H9 (cell line): ENCODE results near the gene CLIP3. TPM values are rescaled to one million over a fixed set of nuclear protein-coding genes. Genes with fewer than 3 reads are reported as not detected.

ENCODE experiments used
- DNase-seq: peaks from one replicate; pipeline ENCODE4 v3.0.0-alpha.2; 2017
- H2AFZ ChIP-seq: one replicate; pipeline ENCODE4 v1.6.1; 2013; ENCODE audit warnings: mild to moderate bottlenecking, low read length, control low read depth, moderate library complexity
- H2AK5ac ChIP-seq: 2 replicates; pipeline ENCODE4 v1.6.1; 2013; ENCODE audit warnings: low read length, control low read depth, mixed read lengths; ENCODE audit not compliant: insufficient read length
- H2BK120ac ChIP-seq: one replicate; pipeline ENCODE4 v1.6.1; 2013; ENCODE audit warnings: low read depth, mild to moderate bottlenecking, low read length, control low read depth, inconsistent platforms; ENCODE audit not compliant: poor library complexity, severe bottlenecking
- H2BK12ac ChIP-seq: 2 replicates; pipeline ENCODE4 v1.6.1; 2013; ENCODE audit warnings: low read length, control low read depth, mixed read lengths, low read depth; ENCODE audit not compliant: insufficient read length
- H2BK15ac ChIP-seq: 2 replicates; pipeline ENCODE4 v1.6.1; 2013; ENCODE audit warnings: low read depth, low read length, control low read depth
- H2BK20ac ChIP-seq: one replicate; pipeline ENCODE4 v1.6.1; 2013; ENCODE audit warnings: low read depth, mild to moderate bottlenecking, low read length, control low read depth, inconsistent platforms; ENCODE audit not compliant: poor library complexity, severe bottlenecking
- H2BK5ac ChIP-seq: 2 replicates; pipeline ENCODE4 v1.6.1; 2013; ENCODE audit warnings: low read length, control low read depth, mixed read lengths; ENCODE audit not compliant: insufficient read length
- H3K14ac ChIP-seq: 2 replicates; pipeline ENCODE4 v1.6.1; 2013; ENCODE audit warnings: low read length, control low read depth; ENCODE audit not compliant: insufficient read depth
- H3K18ac ChIP-seq: 2 replicates; pipeline ENCODE4 v1.6.1; 2013; ENCODE audit warnings: low read depth, mild to moderate bottlenecking, mixed read lengths, low read length, control low read depth; ENCODE audit not compliant: insufficient read length
- H3K23ac ChIP-seq: 2 replicates; pipeline ENCODE4 v1.6.1; 2013; ENCODE audit warnings: low read length, control low read depth, mixed read lengths, low read depth; ENCODE audit not compliant: insufficient read length
- H3K23me2 ChIP-seq: 2 replicates; pipeline ENCODE4 v1.6.1; 2013; ENCODE audit warnings: low read depth, mild to moderate bottlenecking, mixed read lengths, low read length, control low read depth; ENCODE audit not compliant: insufficient read length, poor library complexity, severe bottlenecking
- H3K27ac ChIP-seq: 2 replicates; pipeline ENCODE4 v1.5.1; 2013; ENCODE audit warnings: low read length, control low read depth, mixed read lengths, low read depth; ENCODE audit not compliant: insufficient read length
- H3K27me3 ChIP-seq: 2 replicates; pipeline ENCODE4 v1.6.1; 2013; ENCODE audit warnings: low read length, control low read depth, inconsistent platforms; ENCODE audit not compliant: insufficient read depth
- H3K4ac ChIP-seq: 2 replicates; pipeline ENCODE4 v1.6.1; 2013; ENCODE audit warnings: low read depth, mild to moderate bottlenecking, control low read depth, inconsistent platforms, low read length, moderate library complexity
- H3K4me1 ChIP-seq: 2 replicates; pipeline ENCODE4 v1.6.1; 2013; ENCODE audit warnings: low read length, control low read depth, inconsistent platforms; ENCODE audit not compliant: insufficient read depth
- H3K4me2 ChIP-seq: 2 replicates; pipeline ENCODE4 v1.6.1; 2013; ENCODE audit warnings: low read length, control low read depth, mixed read lengths; ENCODE audit not compliant: insufficient read length, insufficient read depth
- H3K56ac ChIP-seq: 2 replicates; pipeline ENCODE4 v1.6.1; 2013; ENCODE audit warnings: low read depth, mild to moderate bottlenecking, mixed read lengths, low read length, control low read depth; ENCODE audit not compliant: insufficient read length
- H3K79me1 ChIP-seq: 2 replicates; pipeline ENCODE4 v1.6.1; 2013; ENCODE audit warnings: low read depth, mild to moderate bottlenecking, moderate library complexity, low read length, control low read depth, inconsistent platforms; ENCODE audit not compliant: insufficient read depth, poor library complexity, severe bottlenecking
- H3K79me2 ChIP-seq: 2 replicates; pipeline ENCODE4 v1.6.1; 2013; ENCODE audit warnings: low read length, control low read depth, inconsistent platforms; ENCODE audit not compliant: insufficient read depth
- H3K9ac ChIP-seq: 2 replicates; pipeline ENCODE4 v1.6.1; 2013; ENCODE audit warnings: low read length, control low read depth, mixed read lengths; ENCODE audit not compliant: insufficient read length; ENCODE audit errors: extremely low read depth
- H3K9me3 ChIP-seq: one replicate; pipeline ENCODE4 v1.6.1; 2013; ENCODE audit warnings: low read depth, low read length, inconsistent platforms; ENCODE audit not compliant: control insufficient read depth
- H3T11ph ChIP-seq: one replicate; pipeline ENCODE4 v1.6.1; 2013; ENCODE audit warnings: mild to moderate bottlenecking, low read length, control low read depth, inconsistent platforms
- H4K20me1 ChIP-seq: one replicate; pipeline ENCODE4 v1.6.1; 2013; ENCODE audit not compliant: control insufficient read depth, insufficient read length, insufficient read depth
- H4K5ac ChIP-seq: 2 replicates; pipeline ENCODE4 v1.6.1; 2013; ENCODE audit warnings: low read depth, mild to moderate bottlenecking, mixed read lengths, low read length, control low read depth; ENCODE audit not compliant: insufficient read length
- H4K8ac ChIP-seq: replicated peaks from 2 replicates; pipeline ENCODE4 v1.6.1; 2013; ENCODE audit warnings: low read length, control low read depth, mixed read lengths, low read depth; ENCODE audit not compliant: insufficient read length
- H4K91ac ChIP-seq: 2 replicates; pipeline ENCODE4 v1.6.1; 2013; ENCODE audit warnings: low read depth, mild to moderate bottlenecking, moderate library complexity, mixed read lengths, low read length, control low read depth; ENCODE audit not compliant: insufficient read length
- H3K27ac Mint-ChIP-seq, 3 experiments: 2 replicates in 2 of 3; 3 replicates in 1 of 3; pipeline ENCODE4 v1.8.0; 2020 to 2021; ENCODE audit warnings: mixed read lengths in 3 of 3, mild to moderate bottlenecking in 1 of 3, moderate library complexity in 1 of 3
- H3K27me3 Mint-ChIP-seq: 2 replicates; pipeline ENCODE4 v1.8.0; 2021; ENCODE audit warnings: low read depth, mild to moderate bottlenecking, moderate library complexity, mixed read lengths
- H3K36me3 Mint-ChIP-seq, 3 experiments: 2 replicates in 2 of 3; 3 replicates in 1 of 3; pipeline ENCODE4 v1.8.0; 2020 to 2021; ENCODE audit warnings: low read depth in 3 of 3, mixed read lengths in 3 of 3; ENCODE audit not compliant: insufficient read depth in 1 of 3
- H3K4me1 Mint-ChIP-seq, 2 experiments: 2 replicates each; pipeline ENCODE4 v1.8.0; 2020; ENCODE audit warnings: mixed read lengths in 2 of 2
- H3K4me3 Mint-ChIP-seq, 2 experiments: 2 replicates in 1 of 2; 3 replicates in 1 of 2; pipeline ENCODE4 v1.8.0; 2020 to 2021; ENCODE audit warnings: mild to moderate bottlenecking in 2 of 2, mixed read lengths in 2 of 2, moderate library complexity in 1 of 2
- H3K9me3 Mint-ChIP-seq, 2 experiments: 2 replicates in 1 of 2; 3 replicates in 1 of 2; pipeline ENCODE4 v1.8.0; 2020; ENCODE audit warnings: mild to moderate bottlenecking in 2 of 2, mixed read lengths in 2 of 2, moderate library complexity in 1 of 2
- WGBS: extraction: QIAGEN DNeasy Blood & Tissue Kit; methylation state at CpG from one replicate; pipeline ENCODE4 v1.1.7; 2013; ENCODE audit warnings: missing lambda C conversion rate, low lambda C conversion rate, mixed read lengths; ENCODE audit not compliant: insufficient read length; ENCODE audit errors: extremely low coverage; 5-methylcytosine and 5-hydroxymethylcytosine counted together
- long read RNA-seq: library from polyadenylated mRNA; unstranded; transcript quantifications from one replicate; pipeline ENCODE4 v2.0.0, GENCODE V29; 2020
- total RNA-seq: library from RNA; stranded (reverse); gene quantifications from 2 replicates; pipeline ENCODE4 v1.2.1, GENCODE V29; 2021
- TF ChIP-seq, protein P1 (sequence below): fragments of 200-600 bp; sonication (generic); conservative IDR thresholded peaks from 3 replicates; pipeline ENCODE4 v1.8.0; 2021; ENCODE audit warnings: antibody characterized with exemption, mild to moderate bottlenecking

Gene CLIP3, protein sequence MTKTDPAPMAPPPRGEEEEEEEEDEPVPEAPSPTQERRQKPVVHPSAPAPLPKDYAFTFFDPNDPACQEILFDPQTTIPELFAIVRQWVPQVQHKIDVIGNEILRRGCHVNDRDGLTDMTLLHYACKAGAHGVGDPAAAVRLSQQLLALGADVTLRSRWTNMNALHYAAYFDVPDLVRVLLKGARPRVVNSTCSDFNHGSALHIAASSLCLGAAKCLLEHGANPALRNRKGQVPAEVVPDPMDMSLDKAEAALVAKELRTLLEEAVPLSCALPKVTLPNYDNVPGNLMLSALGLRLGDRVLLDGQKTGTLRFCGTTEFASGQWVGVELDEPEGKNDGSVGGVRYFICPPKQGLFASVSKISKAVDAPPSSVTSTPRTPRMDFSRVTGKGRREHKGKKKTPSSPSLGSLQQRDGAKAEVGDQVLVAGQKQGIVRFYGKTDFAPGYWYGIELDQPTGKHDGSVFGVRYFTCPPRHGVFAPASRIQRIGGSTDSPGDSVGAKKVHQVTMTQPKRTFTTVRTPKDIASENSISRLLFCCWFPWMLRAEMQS
- 19.7 and 20.9 TPM in 2 replicates for total RNA-seq
- long read RNA-seq, partial matches to known transcripts = 1 of 3 reads
- long read RNA-seq, other reads (novel, unspliced or antisense) = 0 of 3 reads

DNA sequence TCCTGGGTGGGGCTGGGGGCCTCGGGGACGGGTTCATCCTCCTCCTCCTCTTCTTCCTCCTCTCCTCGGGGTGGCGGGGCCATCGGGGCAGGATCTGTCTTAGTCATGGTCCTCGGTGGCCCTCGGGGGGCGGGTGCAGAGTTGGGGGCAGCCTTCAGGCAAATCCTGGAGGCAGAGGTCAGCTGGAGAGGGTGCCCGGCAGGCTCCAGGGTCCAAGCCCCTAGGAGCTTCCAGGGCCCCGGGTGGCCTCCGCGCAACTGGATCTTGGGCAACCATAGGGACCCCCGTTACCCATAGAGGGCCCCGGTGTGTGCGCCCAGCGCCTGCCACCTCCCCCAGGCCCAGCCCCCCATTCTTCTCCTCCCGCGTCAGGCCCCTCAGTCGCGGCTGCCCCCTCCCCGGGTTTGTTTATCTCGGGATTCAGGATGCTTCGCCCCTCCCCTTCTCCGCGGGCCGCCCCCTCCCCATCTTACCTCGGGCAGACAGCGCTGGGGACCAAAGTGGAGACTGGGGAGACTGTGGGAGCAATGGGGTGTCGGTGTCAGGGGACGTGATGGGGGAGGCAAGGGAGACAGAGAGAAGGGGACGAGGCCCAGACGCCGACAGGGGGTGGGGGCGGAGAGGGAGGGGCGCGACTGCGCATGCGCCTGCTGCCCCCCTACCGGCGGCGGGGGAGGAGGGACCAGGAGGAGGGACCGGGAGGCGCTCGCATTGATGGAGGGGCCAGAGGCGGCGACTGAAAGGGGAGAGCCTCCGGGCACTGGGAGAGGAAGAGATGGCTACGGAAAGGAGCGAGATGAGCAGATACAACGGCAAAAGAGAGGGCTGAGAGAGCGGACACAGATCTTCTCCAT, at the start of gene CLIP3:
CLIP3 (minus strand) TSS at position 623 of the 854 bp plus-strand sequence; CDS start at position 107, 516 bp downstream.
- H3K79me2 ChIP-seq = no peaks in the 10 kb centered on the region
- H3K23me2 ChIP-seq = peaks cover 12% of the 10 kb centered on the region
- no peak within 1 kb of the TSS for H3K27ac ChIP-seq
- H3K9ac ChIP-seq = no peak within 1 kb of the TSS
- no peak within 1 kb of the TSS for H3K23ac ChIP-seq
- H2BK20ac ChIP-seq = no peak within 1 kb of the TSS
- no peaks in the 10 kb centered on the region for H3K27me3 ChIP-seq
- H2BK5ac ChIP-seq = no peak within 1 kb of the TSS
- Mint-ChIP-seq H3K27ac (0 out of 7 replicates have a peak within 1 kb of the TSS, but pooled peaks of 1 of the 3 experiments have one; percentile 48), H3K4me3 (peak within 1 kb of the TSS; percentile 85 to 89), H3K27me3 (peaks cover 12% of the 10 kb centered on the region), H3K9me3 (no peaks in the 10 kb centered on the region; a peak in 1 of 5 replicates), H3K4me1 (peaks cover 4 to 7% of the 10 kb centered on the region in 2 experiments; a peak in 3 of 4 replicates), H3K36me3 (peaks cover 0 to 13% (median 6%) of the 10 kb centered on the region in 3 experiments; a peak in 3 of 7 replicates)
- WGBS = no CpG with 5 or more reads among the region's 51 CpGs
- no peak within 1 kb of the TSS for H4K5ac ChIP-seq
- H4K20me1 ChIP-seq = no peaks in the 10 kb centered on the region
- no peak within 1 kb of the TSS for H4K91ac ChIP-seq
- H3K9me3 ChIP-seq = no peaks in the 10 kb centered on the region
- TF ChIP-seq, protein P1, sequence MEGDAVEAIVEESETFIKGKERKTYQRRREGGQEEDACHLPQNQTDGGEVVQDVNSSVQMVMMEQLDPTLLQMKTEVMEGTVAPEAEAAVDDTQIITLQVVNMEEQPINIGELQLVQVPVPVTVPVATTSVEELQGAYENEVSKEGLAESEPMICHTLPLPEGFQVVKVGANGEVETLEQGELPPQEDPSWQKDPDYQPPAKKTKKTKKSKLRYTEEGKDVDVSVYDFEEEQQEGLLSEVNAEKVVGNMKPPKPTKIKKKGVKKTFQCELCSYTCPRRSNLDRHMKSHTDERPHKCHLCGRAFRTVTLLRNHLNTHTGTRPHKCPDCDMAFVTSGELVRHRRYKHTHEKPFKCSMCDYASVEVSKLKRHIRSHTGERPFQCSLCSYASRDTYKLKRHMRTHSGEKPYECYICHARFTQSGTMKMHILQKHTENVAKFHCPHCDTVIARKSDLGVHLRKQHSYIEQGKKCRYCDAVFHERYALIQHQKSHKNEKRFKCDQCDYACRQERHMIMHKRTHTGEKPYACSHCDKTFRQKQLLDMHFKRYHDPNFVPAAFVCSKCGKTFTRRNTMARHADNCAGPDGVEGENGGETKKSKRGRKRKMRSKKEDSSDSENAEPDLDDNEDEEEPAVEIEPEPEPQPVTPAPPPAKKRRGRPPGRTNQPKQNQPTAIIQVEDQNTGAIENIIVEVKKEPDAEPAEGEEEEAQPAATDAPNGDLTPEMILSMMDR = no peak; the same call in 2 of the 3 replicates
- H3K18ac ChIP-seq = no peak within 1 kb of the TSS
- H3K79me1 ChIP-seq = no peaks in the 10 kb centered on the region
- DNase-seq = peak; percentile 83
- H2BK15ac ChIP-seq = no peak within 1 kb of the TSS
- no peak within 1 kb of the TSS for H2BK120ac ChIP-seq
- no peak within 1 kb of the TSS for H2BK12ac ChIP-seq
- H2AK5ac ChIP-seq = no peak within 1 kb of the TSS
- peak within 1 kb of the TSS; percentile 37 for H3K4me2 ChIP-seq
- no peak within 1 kb of the TSS for H3K14ac ChIP-seq
- H2AFZ ChIP-seq = no peak within 1 kb of the TSS
- H3K4ac ChIP-seq = no peak within 1 kb of the TSS
- no peaks in the 10 kb centered on the region; the same call in 1 of the 2 replicates for H3K4me1 ChIP-seq
- no peak within 1 kb of the TSS for H3K56ac ChIP-seq
- no peak within 1 kb of the TSS for H4K8ac ChIP-seq
- H3T11ph ChIP-seq = no peak within 1 kb of the TSS
